ENCODE results near the gene PAPOLA.

The PAPOLA gene

DNA sequence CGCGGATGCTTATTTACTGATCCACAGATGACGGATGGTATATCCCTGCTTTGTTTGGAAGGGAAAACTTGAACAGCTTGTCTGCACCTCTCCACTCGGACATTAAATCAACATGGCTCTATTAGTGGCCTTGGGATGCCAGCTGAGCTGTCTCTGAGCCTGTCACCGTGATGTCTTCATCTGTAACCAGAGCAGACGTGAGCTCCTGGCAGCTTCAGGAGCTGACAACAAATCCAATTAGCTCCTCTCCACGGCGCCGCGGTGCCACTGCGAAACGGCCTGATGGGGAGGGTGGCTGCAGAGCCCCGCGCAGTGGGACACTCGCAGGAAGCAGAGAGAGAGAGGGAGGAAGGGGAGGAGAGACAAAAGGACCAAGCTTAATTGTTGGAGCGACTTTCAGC, 112.3 kb downstream of the PAPOLA start:
- DNase-seq (ENCODE audit: extremely low spot score, insufficient read length, low read depth) (no peak), FAIRE-seq (no peak)

DNA sequence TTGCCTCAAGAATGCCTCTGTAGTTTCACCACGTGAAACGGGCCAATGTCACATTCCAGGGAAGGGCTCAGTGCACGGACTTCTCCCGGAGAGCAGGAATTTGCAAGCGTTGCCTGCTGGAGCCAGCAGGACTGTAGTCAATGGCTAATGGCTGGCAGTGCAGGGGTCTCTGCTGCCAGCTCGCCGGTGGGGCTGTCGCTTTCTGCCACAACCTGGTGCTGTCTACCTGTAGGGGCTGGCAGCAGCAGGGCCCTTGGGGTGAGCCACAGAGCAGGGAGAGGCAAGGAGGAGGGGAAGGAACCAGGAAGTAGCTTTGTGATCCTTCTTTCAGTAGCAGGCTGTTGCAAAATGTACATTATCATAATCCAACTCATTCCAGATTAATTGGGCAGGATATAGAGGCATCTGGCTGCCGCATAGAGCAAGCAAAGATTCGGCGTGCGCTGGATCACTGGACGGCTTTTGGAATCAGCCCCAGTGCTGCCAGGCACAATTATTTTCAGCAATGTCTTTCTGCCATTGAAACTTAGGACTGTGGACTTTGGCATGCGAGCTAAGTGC, 114.1 kb downstream of the PAPOLA start:
- FAIRE-seq (no peak), DNase-seq (ENCODE audit: extremely low spot score, insufficient read length, low read depth) (no peak)
